Measurements from ENCODE around the gene ATF7IP.

The ATF7IP gene

GRCh38 chr12:14505626-14506596 is 140.4 kb downstream of the ATF7IP start:
- DNase-seq = no peak

GRCh38 chr12:14510574-14510973 is 145.1 kb downstream of the ATF7IP start:
- no peak for DNase-seq

GRCh38 chr12:14514154-14514842 is 148.8 kb downstream of the ATF7IP start:
- no peak for DNase-seq

- DNase-seq = no peak
Measured at GRCh38 chr12:14514946-14515345, 149.5 kb downstream of the ATF7IP start.

- DNase-seq = no peak
Measured at GRCh38 chr12:14521822-14522221, 156.3 kb downstream of the ATF7IP start.

- DNase-seq = no peak
Measured at GRCh38 chr12:14525964-14526363, 160.5 kb downstream of the ATF7IP start.

GRCh38 chr12:14532152-14532551 is 166.7 kb downstream of the ATF7IP start:
- DNase-seq = no peak

GRCh38 chr12:14537088-14537487 is 171.6 kb downstream of the ATF7IP start:
- DNase-seq = no peak

GRCh38 chr12:14540801-14541462 is 175.4 kb downstream of the ATF7IP start:
- no peak for DNase-seq

GRCh38 chr12:14545144-14546124 is 180.0 kb downstream of the ATF7IP start:
- DNase-seq = no peak

GRCh38 chr12:14547571-14547970 is 182.1 kb downstream of the ATF7IP start:
- DNase-seq = no peak

- DNase-seq = no peak
Measured at GRCh38 chr12:14548609-14549008, 183.1 kb downstream of the ATF7IP start.
